Peyer's patch (tissue), 4 donors: ENCODE results near the gene CLCN1. TPM values are rescaled to one million over a fixed set of nuclear protein-coding genes. Genes with fewer than 3 reads are reported as not detected.

Experiments
- DNase-seq, 3 donors: peaks; one replicate each; pipeline ENCODE4 v3.0.0-alpha.2; 2017 to 2019
- H3K27ac ChIP-seq, 4 donors: fragments of 200-600 bp; sonication (generic); one replicate each; pipeline ENCODE4 v1.5.1; 2016 to 2019
- H3K27me3 ChIP-seq, 2 donors: fragments of 200-600 bp; sonication (generic); one replicate each; pipeline ENCODE4 v1.5.1; 2019
- H3K36me3 ChIP-seq, 3 donors: fragments of 200-600 bp; sonication (generic); one replicate each; pipeline ENCODE4 v1.5.1; 2016 to 2019
- H3K4me1 ChIP-seq, 4 donors: fragments of 200-600 bp; sonication (generic); one replicate each; pipeline ENCODE4 v1.5.1; 2016 to 2019
- H3K4me3 ChIP-seq, 4 donors: fragments of 200-600 bp; sonication (generic); 1 replicate in 3 of 4; 2 replicates in 1 of 4; pipeline ENCODE4 v1.5.1; 2016 to 2019; ENCODE audit warnings: mild to moderate bottlenecking in 1 of 4
- H3K9me3 ChIP-seq, 4 donors: fragments of 200-600 bp; sonication (generic); one replicate each; pipeline ENCODE4 v1.5.1; 2016 to 2019; ENCODE audit warnings: mild to moderate bottlenecking in 1 of 4
- POLR2A ChIP-seq, 2 donors: fragments of 450-650 bp; IDR thresholded peaks; one replicate each; pipeline ENCODE4 v1.5.1; 2017; ENCODE audit warnings: antibody characterized with exemption in 2 of 2, mild to moderate bottlenecking in 2 of 2, moderate library complexity in 2 of 2
- total RNA-seq, 4 donors: library from RNA; depleted of rRNA; stranded (reverse); fragments of >200 nt; gene quantifications; one replicate each; pipeline ENCODE4 v1.1.0, GENCODE V29; 2016
- TF ChIP-seq, protein P1 (sequence below), 6 experiments: fragments of 450-650 bp in 4 of 6; fragments of 200-600 bp in 2 of 6; sonication (generic) in 1 of 6; IDR thresholded peaks; one replicate each; pipeline ENCODE4 v1.5.1; 2017 to 2019; ENCODE audit warnings: antibody characterized with exemption in 6 of 6, mild to moderate bottlenecking in 3 of 6, moderate library complexity in 1 of 6

CLCN1 gene
- total RNA-seq, 4 donors from 2014 or later = 1.1 to 6.5 (median 2.5) TPM; not detected in 1

DNA sequence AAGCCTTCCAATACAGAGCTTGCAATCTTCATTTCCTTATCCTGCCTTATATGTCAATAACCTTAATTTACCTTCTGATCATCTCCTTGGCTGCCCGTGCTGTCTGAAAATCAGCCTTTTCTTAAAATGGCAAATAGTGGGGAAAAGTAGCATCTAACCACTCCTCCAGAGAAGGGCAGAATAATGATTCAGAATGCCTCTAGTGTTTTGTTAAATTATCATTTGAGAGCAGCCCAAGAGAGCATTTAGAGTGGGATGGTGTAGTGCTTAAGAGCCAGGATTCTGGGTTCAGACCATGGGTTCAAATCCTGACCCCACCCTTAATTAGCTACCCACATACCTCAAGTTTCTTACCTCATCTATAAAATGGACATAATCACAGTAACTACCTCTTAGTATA is 35.8 kb upstream of the CLCN1 start:
- Histone ChIP-seq H3K4me3 (peak overlapping the region in 1 of 4 donors; percentile 7), H3K4me1 (peaks cover 0 to 15% (median 7%) of the 10 kb centered on the region in 4 donors), H3K27ac (peak overlapping the region; percentile 19 to 72 (median 29)), H3K27me3 (no peaks in the 10 kb centered on the region), H3K36me3 (no peaks in the 10 kb centered on the region), H3K9me3 (no peaks in the 10 kb centered on the region)
- no peak for DNase-seq
- TF ChIP-seq, protein P1, sequence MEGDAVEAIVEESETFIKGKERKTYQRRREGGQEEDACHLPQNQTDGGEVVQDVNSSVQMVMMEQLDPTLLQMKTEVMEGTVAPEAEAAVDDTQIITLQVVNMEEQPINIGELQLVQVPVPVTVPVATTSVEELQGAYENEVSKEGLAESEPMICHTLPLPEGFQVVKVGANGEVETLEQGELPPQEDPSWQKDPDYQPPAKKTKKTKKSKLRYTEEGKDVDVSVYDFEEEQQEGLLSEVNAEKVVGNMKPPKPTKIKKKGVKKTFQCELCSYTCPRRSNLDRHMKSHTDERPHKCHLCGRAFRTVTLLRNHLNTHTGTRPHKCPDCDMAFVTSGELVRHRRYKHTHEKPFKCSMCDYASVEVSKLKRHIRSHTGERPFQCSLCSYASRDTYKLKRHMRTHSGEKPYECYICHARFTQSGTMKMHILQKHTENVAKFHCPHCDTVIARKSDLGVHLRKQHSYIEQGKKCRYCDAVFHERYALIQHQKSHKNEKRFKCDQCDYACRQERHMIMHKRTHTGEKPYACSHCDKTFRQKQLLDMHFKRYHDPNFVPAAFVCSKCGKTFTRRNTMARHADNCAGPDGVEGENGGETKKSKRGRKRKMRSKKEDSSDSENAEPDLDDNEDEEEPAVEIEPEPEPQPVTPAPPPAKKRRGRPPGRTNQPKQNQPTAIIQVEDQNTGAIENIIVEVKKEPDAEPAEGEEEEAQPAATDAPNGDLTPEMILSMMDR (IDR thresholded peaks at IDR 0.05) = no peak
- no peak for TF ChIP-seq POLR2A (IDR thresholded peaks at IDR 0.05)

DNA sequence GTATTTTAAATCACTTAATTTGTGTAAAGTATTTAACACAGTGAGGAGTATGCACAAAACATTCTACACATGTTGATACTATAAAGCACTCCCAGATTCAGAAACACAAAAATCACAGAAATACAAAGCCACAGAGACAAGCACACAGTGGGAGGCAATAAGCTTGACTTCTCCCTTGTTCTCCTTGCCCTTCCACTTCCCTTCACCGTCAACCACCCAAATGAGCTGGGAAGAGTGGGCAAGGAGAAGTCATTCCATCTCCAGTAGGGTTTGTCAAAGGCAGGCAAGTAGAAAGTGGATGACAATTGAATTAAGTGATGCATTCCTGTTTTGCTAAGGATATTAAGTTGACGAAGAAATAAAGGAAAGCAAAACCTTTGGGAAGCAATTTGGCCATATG is 35.3 kb upstream of the CLCN1 start:
- H3K27me3 ChIP-seq = no peaks in the 10 kb centered on the region
- peaks cover 0 to 15% (median 7%) of the 10 kb centered on the region in 4 donors for H3K4me1 ChIP-seq
- peak overlapping the region in 2 of 4 donors; percentile 37 to 72 for H3K27ac ChIP-seq
- DNase-seq = no peak
- H3K9me3 ChIP-seq = no peaks in the 10 kb centered on the region
- no peaks in the 10 kb centered on the region for H3K36me3 ChIP-seq
- no peak overlapping the region for H3K4me3 ChIP-seq
- TF ChIP-seq, protein P1 (IDR thresholded peaks at IDR 0.05) = no peak
- TF ChIP-seq POLR2A (IDR thresholded peaks at IDR 0.05) = no peak

DNA sequence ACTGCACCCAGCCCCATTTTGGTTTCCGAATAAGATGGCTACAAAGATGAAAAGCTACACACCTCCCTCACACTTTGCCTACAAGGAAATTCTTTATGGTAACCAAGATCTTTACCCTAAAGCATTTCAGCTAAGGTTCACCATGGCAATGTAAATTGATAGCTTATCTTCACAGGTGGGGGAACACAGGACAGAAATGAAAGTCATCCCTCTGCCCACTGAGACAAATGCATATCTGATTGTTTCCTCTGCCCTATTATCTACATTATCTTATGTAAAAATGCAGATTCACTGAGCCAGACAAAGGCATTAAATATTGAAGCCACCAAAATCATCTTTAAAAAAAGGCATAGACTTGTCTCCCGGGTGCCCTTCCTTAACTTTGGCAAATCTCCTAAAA is 34.4 kb upstream of the CLCN1 start:
- Histone ChIP-seq H3K4me3 (no peak overlapping the region), H3K27ac (no peak overlapping the region), H3K27me3 (no peaks in the 10 kb centered on the region), H3K36me3 (no peaks in the 10 kb centered on the region), H3K9me3 (no peaks in the 10 kb centered on the region), H3K4me1 (peaks cover 0 to 15% (median 7%) of the 10 kb centered on the region in 4 donors)
- no peak for DNase-seq
- TF ChIP-seq POLR2A (IDR thresholded peaks at IDR 0.05) = no peak
- TF ChIP-seq, protein P1 (IDR thresholded peaks at IDR 0.05) = no peak

DNA sequence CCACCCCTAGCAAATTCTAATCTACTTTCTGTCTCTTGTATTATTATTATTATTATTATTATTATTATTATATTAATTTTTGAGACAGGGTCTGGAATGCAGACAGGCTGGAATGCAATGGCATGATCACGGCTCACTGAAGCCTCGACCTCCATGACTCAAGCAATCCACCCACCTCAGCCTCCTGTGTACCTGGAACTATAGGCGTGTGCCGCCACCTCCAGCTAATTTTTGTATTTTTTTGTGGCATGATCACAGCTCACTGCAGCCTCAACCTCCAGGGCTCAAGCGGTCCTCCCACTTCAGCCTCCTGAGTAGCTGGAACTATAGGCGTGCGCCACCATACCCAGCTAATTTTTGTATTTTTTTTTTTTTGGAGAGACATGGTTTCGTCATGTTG is 33.8 kb upstream of the CLCN1 start:
- TF ChIP-seq POLR2A (IDR thresholded peaks at IDR 0.05) = no peak
- TF ChIP-seq, protein P1 (IDR thresholded peaks at IDR 0.05) = no peak
- Histone ChIP-seq H3K4me1 (peaks cover 0 to 19% (median 7%) of the 10 kb centered on the region in 4 donors), H3K36me3 (no peaks in the 10 kb centered on the region), H3K27me3 (no peaks in the 10 kb centered on the region), H3K9me3 (no peaks in the 10 kb centered on the region), H3K27ac (no peak overlapping the region), H3K4me3 (no peak overlapping the region)
- no peak for DNase-seq

DNA sequence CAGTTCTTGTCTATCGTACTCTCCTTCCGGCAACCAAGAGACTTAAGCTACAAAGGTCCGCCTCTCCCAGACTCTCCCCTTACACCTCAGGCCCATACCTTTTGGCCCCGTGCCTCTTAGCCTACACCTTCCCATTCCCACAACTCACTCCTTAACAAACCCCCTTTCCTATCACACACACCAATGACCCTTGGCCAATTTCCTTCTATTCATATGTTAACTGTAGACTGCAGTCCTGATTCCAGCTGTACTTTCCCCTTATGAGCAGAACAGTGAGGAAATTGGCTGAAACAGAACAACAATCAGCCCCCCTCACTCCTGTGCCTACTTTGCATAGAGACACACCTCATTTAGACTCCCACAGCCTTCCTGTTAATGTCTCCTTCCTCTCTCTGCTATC is 32.5 kb upstream of the CLCN1 start:
- Histone ChIP-seq H3K4me1 (peaks cover 0 to 26% (median 7%) of the 10 kb centered on the region in 4 donors), H3K36me3 (no peaks in the 10 kb centered on the region), H3K27me3 (no peaks in the 10 kb centered on the region), H3K9me3 (no peaks in the 10 kb centered on the region), H3K27ac (peak overlapping the region; percentile 40 to 87 (median 64)), H3K4me3 (no peak overlapping the region)
- TF ChIP-seq, protein P1 (IDR thresholded peaks at IDR 0.05) = no peak
- no peak for TF ChIP-seq POLR2A (IDR thresholded peaks at IDR 0.05)
- DNase-seq = no peak
